HepG2 (cell line): ENCODE measurements around the gene METRN. TPM values are rescaled to one million over a fixed set of nuclear protein-coding genes. Genes with fewer than 3 reads are reported as not detected.
A peak's percentile ranks its signal among the peaks of the same experiment; 100 is the strongest.

Experiments used
- ATAC-seq: fragments of 200-7000 bp; cut with Tn5 transposase; 3 replicates; pipeline ENCODE4 v1.9.1; 2020; ENCODE audit warnings: mild to moderate bottlenecking, moderate library complexity
- BruUV-seq: library from RNA; stranded (reverse); fragments of 400-500 nt; replicated peaks from 2 replicates; lab custom pipeline; 2021; lab: Mats Ljungman, UMichigan
- CTCF ChIA-PET: fragments of 300-600 bp; formaldehyde crosslinking; extraction: SDS; loops from one replicate; lab custom pipeline; 2021; ENCODE audit warnings: low total read pairs, inconsistent platforms, low intra/inter-chr PET ratio; lab: Yijun Ruan, JAX
- POLR2A ChIA-PET: fragments of 350-600 bp; sonication (Branson Sonifier 250); formaldehyde crosslinking; loops from one replicate; lab custom pipeline; 2020; ENCODE audit warnings: antibody characterized with exemption, inconsistent platforms; lab: Yijun Ruan, JAX
- DNase-seq: peaks from one replicate; pipeline ENCODE4 v3.0.0-alpha.2; 2015; ENCODE audit warnings: low spot score
- FAIRE-seq: peaks from 3 replicates; lab custom pipeline; 2011; peaks lifted over from hg19 to GRCh38; lab: Jason Lieb, UNC
- H2AFZ ChIP-seq: one replicate; pipeline ENCODE4 v1.6.1; 2011; ENCODE audit warnings: low read length, inconsistent platforms
- H3K27ac ChIP-seq: fragments of 300-600 bp; 3 replicates; pipeline ENCODE4 v1.8.0; 2011; ENCODE audit warnings: mixed run types, mild to moderate bottlenecking, mixed read lengths, low read length, inconsistent platforms; ENCODE audit not compliant: insufficient read depth; ENCODE audit errors: extremely low read length
- H3K27me3 ChIP-seq, 2 experiments: fragments of 200-600 bp in 1 of 2; 2 replicates in 1 of 2; 3 replicates in 1 of 2; pipeline versions ENCODE4 v1.6.0 to v1.8.0; 2011; ENCODE audit warnings: low read length in 2 of 2, mild to moderate bottlenecking in 2 of 2, moderate library complexity in 2 of 2, inconsistent platforms in 1 of 2; ENCODE audit not compliant: insufficient read depth in 2 of 2, control insufficient read depth in 1 of 2
- H3K36me3 ChIP-seq, 2 experiments: fragments of 200-600 bp in 1 of 2; replicated peaks in 1 of 2; 2 replicates in 1 of 2; 3 replicates in 1 of 2; pipeline versions ENCODE4 v1.5.1 to v1.8.0; 2011; ENCODE audit warnings: low read length in 2 of 2, inconsistent platforms in 1 of 2; ENCODE audit not compliant: insufficient read depth in 2 of 2, control insufficient read depth in 1 of 2
- H3K4me1 ChIP-seq: 2 replicates; pipeline ENCODE4 v1.5.1; 2012; ENCODE audit warnings: low read length, inconsistent platforms; ENCODE audit not compliant: insufficient read depth
- H3K4me2 ChIP-seq: 2 replicates; pipeline ENCODE4 v1.6.0; 2011; ENCODE audit warnings: low read depth, low read length, inconsistent platforms
- H3K4me3 ChIP-seq, 3 experiments: fragments of 200-600 bp in 1 of 3; sonication (generic), shearing (Covaris generic) in 1 of 3; replicated peaks in 1 of 3; 2 replicates each; pipeline ENCODE4 v1.5.1; 2011 to 2016; ENCODE audit warnings: low read length in 3 of 3, inconsistent platforms in 2 of 3, low read depth in 2 of 3, mild to moderate bottlenecking in 2 of 3, control low read depth in 1 of 3, mixed read lengths in 1 of 3; ENCODE audit not compliant: insufficient read depth in 1 of 3
- H3K79me2 ChIP-seq: one replicate; pipeline ENCODE4 v1.6.1; 2011; ENCODE audit warnings: low read length, inconsistent platforms; ENCODE audit not compliant: insufficient read depth
- H3K9ac ChIP-seq: 2 replicates; pipeline ENCODE4 v1.6.0; 2011; ENCODE audit warnings: mild to moderate bottlenecking, low read depth, low read length, inconsistent platforms; ENCODE audit not compliant: insufficient read depth
- H3K9me3 ChIP-seq: 2 replicates; pipeline ENCODE4 v1.5.1; 2012; ENCODE audit warnings: mild to moderate bottlenecking, low read length
- H4K20me1 ChIP-seq: 2 replicates; pipeline ENCODE4 v1.6.0; 2011; ENCODE audit warnings: inconsistent platforms, mild to moderate bottlenecking, low read length, moderate library complexity; ENCODE audit not compliant: insufficient read depth
- AFF4 ChIP-seq: sonication (generic); formaldehyde crosslinking; IDR thresholded peaks from 2 replicates; pipeline ENCODE4 v1.4.0; 2020; ENCODE audit warnings: missing genetic modification reagents
- AGO2 ChIP-seq: fragments of 200-400 bp; formaldehyde crosslinking; optimal IDR thresholded peaks from 2 replicates; pipeline ENCODE3; 2017; ENCODE audit warnings: mild to moderate bottlenecking, low read depth, low read length, moderate library complexity
- AHR ChIP-seq: IDR thresholded peaks from 2 replicates; pipeline ENCODE4 v1.6.1; 2018; ENCODE audit warnings: missing genetic modification reagents, missing compliant biosample characterization
- ASH2L ChIP-seq: fragments of 300-600, 200-600 bp; sonication (generic); IDR thresholded peaks from 2 replicates; pipeline ENCODE4 v1.7.0; 2017; ENCODE audit warnings: low read depth, mild to moderate bottlenecking, moderate library complexity, mixed read lengths, low read length; ENCODE audit not compliant: insufficient read length
- CC2D1A ChIP-seq: sonication (generic); formaldehyde crosslinking; IDR thresholded peaks from 2 replicates; pipeline ENCODE4 v1.8.1; 2023; ENCODE audit warnings: mild to moderate bottlenecking, missing genetic modification reagents
- DDIT3 ChIP-seq: sonication (generic); formaldehyde crosslinking; IDR thresholded peaks from 2 replicates; pipeline ENCODE4 v1.4.0; 2020; ENCODE audit warnings: mild to moderate bottlenecking, missing genetic modification reagents
- DZIP1 ChIP-seq: sonication (generic); formaldehyde crosslinking; IDR thresholded peaks from 2 replicates; pipeline ENCODE4 v1.5.0; 2020; ENCODE audit warnings: mild to moderate bottlenecking, missing genetic modification reagents
- MEIS1 ChIP-seq: sonication (generic); formaldehyde crosslinking; IDR thresholded peaks from 2 replicates; pipeline ENCODE4 v1.9.0; 2021; ENCODE audit warnings: mild to moderate bottlenecking, missing genetic modification reagents, moderate library complexity, borderline replicate concordance
- PHB2 ChIP-seq: fragments of 450-650 bp; IDR thresholded peaks from 2 replicates; pipeline ENCODE4 v1.6.1; 2018; ENCODE audit not compliant: partially characterized antibody
- PHF20 ChIP-seq: sonication (generic); formaldehyde crosslinking; IDR thresholded peaks from 2 replicates; pipeline ENCODE4 v1.5.0; 2020; ENCODE audit warnings: mild to moderate bottlenecking, missing genetic modification reagents
- SOX6 ChIP-seq, 2 experiments: fragments of 450-650 bp in 1 of 2; sonication (generic) in 1 of 2; formaldehyde crosslinking in 1 of 2; IDR thresholded peaks; 2 replicates each; pipeline versions ENCODE4 v1.4.0 to v1.6.1; 2017 to 2020; ENCODE audit warnings: antibody characterized with exemption in 1 of 2, mild to moderate bottlenecking in 1 of 2, missing genetic modification reagents in 1 of 2
- STAT5B ChIP-seq: sonication (generic); formaldehyde crosslinking; IDR thresholded peaks from 2 replicates; pipeline ENCODE4 v1.4.0; 2020; ENCODE audit warnings: missing genetic modification reagents
- SYNCRIP ChIP-seq: fragments of 200-400 bp; formaldehyde crosslinking; IDR thresholded peaks from 2 replicates; pipeline ENCODE4 v1.6.1; 2018; ENCODE audit warnings: mild to moderate bottlenecking, low read depth, low read length; ENCODE audit not compliant: insufficient read depth
- ZNF616 ChIP-seq: sonication (generic); formaldehyde crosslinking; IDR thresholded peaks from 2 replicates; pipeline ENCODE4 v1.5.0; 2020; ENCODE audit warnings: low read depth, mild to moderate bottlenecking, missing genetic modification reagents
- ZNF674 ChIP-seq: sonication (generic); formaldehyde crosslinking; IDR thresholded peaks from 2 replicates; pipeline ENCODE4 v1.5.0; 2020; ENCODE audit warnings: low read depth, mild to moderate bottlenecking, missing genetic modification reagents
- ZNF75D ChIP-seq: sonication (generic); formaldehyde crosslinking; IDR thresholded peaks from 2 replicates; pipeline ENCODE4 v1.8.1; 2023; ENCODE audit warnings: missing genetic modification reagents, mild to moderate bottlenecking, borderline replicate concordance
- WGBS: methylation state at CpG from one replicate; pipeline ENCODE4 v1.1.6; 2017; ENCODE audit warnings: low lambda C conversion rate; 5-methylcytosine and 5-hydroxymethylcytosine counted together
- in situ Hi-C: cut with HindIII; loops from 2 replicates; pipeline ENCODE4 v1.10.0; 2017; ENCODE audit warnings: low pct_unique_long_range_greater_than_20kb; ENCODE audit not compliant: extremely low pct_ligation_motif_present
- intact Hi-C: fragments of 100-400 bp; cut with micrococcal nuclease; formaldehyde crosslinking; loops from one replicate; pipeline ENCODE4 v1.10.0; 2022; ENCODE audit not compliant: unreplicated experiment
- polyA plus RNA-seq, 8 experiments: library from polyadenylated mRNA; depleted of rRNA in 3 of 8; stranded (reverse) in 7 of 8; unstranded in 1 of 8; fragments of >200 nt; fragmentation: Illumina TruSeq in 4 of 8; extraction: Trizol in 4 of 8; gene quantifications; 2 replicates each; pipeline versions ENCODE4 v1.2.1 to v1.2.3, GENCODE V29; 2011 to 2016; ENCODE audit warnings: low read depth in 4 of 8, missing spikeins in 1 of 8, mixed read lengths in 1 of 8; ENCODE audit not compliant: insufficient read depth in 1 of 8
- total RNA-seq, 5 experiments: library from RNA; depleted of rRNA; stranded (reverse); fragments of >200 nt; fragmentation: Illumina TruSeq; extraction: Trizol; gene quantifications; 2 replicates each; pipeline ENCODE4 v1.2.3, GENCODE V29; 2016; ENCODE audit warnings: low read depth in 1 of 5

METRN gene
- total and polyA plus RNA-seq, 2 of the 13 experiments (the other 11 are each of a cell fraction or from before 2014, with no cell fraction given), result 25.5 to 46.1 TPM

- Histone ChIP-seq H3K9me3 (no peaks in the 10 kb centered on the region), H3K36me3 (peaks cover 18 to 41% of the 10 kb centered on the region in 2 experiments; a peak in 4 of 5 replicates), H3K79me2 (peaks cover 17% of the 10 kb centered on the region), H4K20me1 (no peaks in the 10 kb centered on the region), H3K4me2 (peak overlapping the region; percentile 92), H3K4me3 (peak overlapping the region; percentile 87 to 96 (median 91)), H3K4me1 (peaks cover 18% of the 10 kb centered on the region), H2AFZ (no peak overlapping the region), H3K9ac (peak overlapping the region; percentile 93), H3K27ac (peak overlapping the region; percentile 53), H3K27me3 (no peaks in the 10 kb centered on the region)
- intact Hi-C loops (no loop called here), in situ Hi-C loops (no loop called here)
- FAIRE-seq (no peak), DNase-seq (no peak), ATAC-seq (peak; percentile 5)
- no TSS peak for BruUV-seq
- ChIA-PET POLR2A (interaction anchor here (1.5 to 2.0 kb wide), 4 partner anchors 11 to 32 kb away, joined by 5 to 8 read pairs (median 6); partner anchors contain the start of genes METTL26, STUB1 and WDR90), CTCF (interaction anchor here (1.0 to 1.4 kb wide), 3 partner anchors 9 to 18 kb away, joined by 3 to 4 read pairs (median 4); partner anchors contain the start of gene STUB1)
- 30% methylated on average over 3 of the region's 50 CpGs for WGBS
- TF ChIP-seq ZNF616 (CRISPR knock-in tag) (no peak), STAT5B (CRISPR knock-in tag) (no peak), AFF4 (CRISPR knock-in tag) (no peak), PHF20 (CRISPR knock-in tag) (no peak), AGO2 (peak; percentile 2), AHR (CRISPR knock-in tag) (no peak), ZNF674 (CRISPR knock-in tag) (no peak), ASH2L (peak; percentile 4), ZNF75D (CRISPR knock-in tag) (no peak), DZIP1 (CRISPR knock-in tag) (no peak), DDIT3 (no peak), SYNCRIP (no peak), MEIS1 (no peak), PHB2 (no peak), CC2D1A (CRISPR knock-in tag) (no peak), SOX6 (IDR thresholded peaks at IDR 0.05) (no peak), SOX6 (CRISPR knock-in tag; IDR thresholded peaks at IDR 0.05) (no peak)
Measured at GRCh38 chr16:668519-669171, 46.3 kb upstream of the METRN start.
